HEK293T (cell line): ENCODE data around the gene KLHL26.
"Not testable (repeated sequence)": the region's sequence is repeated elsewhere in the genome, so short reads cannot be mapped to it uniquely, and the experiment has no call there.

ENCODE experiments used
- CTCF ChIA-PET: fragments of 350-600 bp; formaldehyde crosslinking; extraction: SDS; loops from one replicate; lab custom pipeline; 2021; ENCODE audit warnings: antibody characterized with exemption, inconsistent platforms; lab: Yijun Ruan, JAX
- POLR2A ChIA-PET: fragments of 350-600 bp; formaldehyde crosslinking; extraction: SDS; loops from one replicate; lab custom pipeline; 2020; ENCODE audit warnings: antibody characterized with exemption, inconsistent platforms; lab: Yijun Ruan, JAX
- DNase-seq: peaks from one replicate; pipeline ENCODE4 v3.0.0; 2012; ENCODE audit warnings: mixed read lengths; ENCODE audit errors: extremely low spot score
- ARNT ChIP-seq: fragments of 450-650 bp; IDR thresholded peaks from 2 replicates; pipeline ENCODE4 v1.6.1; 2017; ENCODE audit warnings: mild to moderate bottlenecking
- BHLHE40 ChIP-seq: fragments of 450-650 bp; IDR thresholded peaks from 2 replicates; pipeline ENCODE4 v1.6.1; 2016; ENCODE audit warnings: mild to moderate bottlenecking, moderate library complexity, borderline replicate concordance
- CTBP1 ChIP-seq: fragments of 450-650 bp; IDR thresholded peaks from 2 replicates; pipeline ENCODE4 v1.6.1; 2016; ENCODE audit warnings: borderline replicate concordance
- ELF4 ChIP-seq: fragments of 450-650 bp; IDR thresholded peaks from 2 replicates; pipeline ENCODE4 v1.6.1; 2017; ENCODE audit warnings: antibody characterized with exemption
- FOXA1 ChIP-seq: fragments of 450-650 bp; IDR thresholded peaks from 2 replicates; pipeline ENCODE4 v1.6.1; 2016; ENCODE audit warnings: mild to moderate bottlenecking
- FOXK2 ChIP-seq: fragments of 450-650 bp; IDR thresholded peaks from 2 replicates; pipeline ENCODE4 v1.6.1; 2016; ENCODE audit warnings: mild to moderate bottlenecking
- FOXM1 ChIP-seq: fragments of 450-650 bp; IDR thresholded peaks from 2 replicates; pipeline ENCODE4 v1.6.1; 2017; ENCODE audit warnings: mild to moderate bottlenecking, borderline replicate concordance
- HDGF ChIP-seq: fragments of 450-650 bp; IDR thresholded peaks from 2 replicates; pipeline ENCODE4 v1.6.1; 2017; ENCODE audit warnings: antibody characterized with exemption, borderline replicate concordance
- L3MBTL2 ChIP-seq: fragments of 450-650 bp; conservative IDR thresholded peaks from 2 replicates; pipeline ENCODE4 v1.6.1; 2016; ENCODE audit warnings: mild to moderate bottlenecking
- LEF1 ChIP-seq: fragments of 450-650 bp; IDR thresholded peaks from 2 replicates; pipeline ENCODE4 v1.6.1; 2017; ENCODE audit warnings: mild to moderate bottlenecking, borderline replicate concordance
- NFRKB ChIP-seq: fragments of 450-650 bp; IDR thresholded peaks from 2 replicates; pipeline ENCODE4 v1.6.1; 2016; ENCODE audit warnings: mild to moderate bottlenecking, moderate library complexity
- PKNOX1 ChIP-seq: fragments of 450-650 bp; IDR thresholded peaks from 2 replicates; pipeline ENCODE4 v1.6.1; 2016
- SP1 ChIP-seq: fragments of 450-650 bp; IDR thresholded peaks from 2 replicates; pipeline ENCODE4 v1.6.1; 2017
- SUZ12 ChIP-seq: fragments of 450-650 bp; IDR thresholded peaks from 2 replicates; pipeline ENCODE4 v1.6.1; 2016; ENCODE audit warnings: mild to moderate bottlenecking
- TARDBP ChIP-seq: fragments of 450-650 bp; IDR thresholded peaks from 2 replicates; pipeline ENCODE4 v1.6.1; 2016
- ZNF384 ChIP-seq: fragments of 450-650 bp; IDR thresholded peaks from 2 replicates; pipeline ENCODE4 v1.6.1; 2016

The KLHL26 gene

DNA sequence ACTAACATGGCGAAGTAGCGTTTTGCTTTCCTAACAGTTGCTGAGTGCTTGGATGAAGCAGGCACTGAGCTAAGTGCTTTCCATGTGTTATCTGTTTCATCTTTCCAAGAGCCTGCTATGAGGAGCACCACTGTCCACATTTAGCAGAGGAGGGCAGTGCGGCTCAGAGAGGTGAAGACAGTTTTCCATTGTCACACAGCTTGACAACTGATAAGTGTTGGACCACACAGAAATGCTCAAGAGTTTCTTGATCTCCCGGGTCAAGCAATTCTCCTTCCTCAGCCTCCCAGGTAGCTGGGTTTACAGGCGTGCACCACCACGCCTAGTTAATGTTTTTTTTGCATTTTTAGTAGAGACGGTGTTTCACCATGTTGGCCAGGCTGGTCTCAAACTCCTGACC, 39.9 kb downstream of the KLHL26 start:
- TF ChIP-seq ELF4 (no peak), SUZ12 (no peak), PKNOX1 (no peak)
- POLR2A ChIA-PET: no interaction called here
- CTCF ChIA-PET: interaction anchor here (1.7 kb wide), 1 partner anchor 88 kb away, joined by 6 read pairs; the partner anchor contains the start of gene REX1BD
- no peak for DNase-seq

DNA sequence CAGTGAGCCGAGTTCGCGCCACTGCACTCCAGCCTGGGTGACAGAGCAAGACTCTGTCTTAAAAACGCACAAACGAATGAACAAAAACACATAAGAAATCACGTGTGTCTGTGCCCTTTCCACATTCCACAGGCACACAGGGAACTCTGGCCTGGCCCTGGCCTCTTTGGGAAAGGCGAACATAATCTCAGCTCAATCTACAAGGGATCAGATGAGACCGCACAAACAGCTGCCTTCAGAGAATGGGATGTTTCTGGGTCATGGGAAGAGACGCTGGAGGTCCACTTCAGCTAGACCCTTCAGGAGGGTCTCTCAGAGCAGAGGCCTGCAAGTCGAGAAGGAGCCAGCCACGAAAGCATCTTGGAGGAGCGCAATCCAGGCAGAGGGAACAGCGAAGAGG, 40.3 kb downstream of the KLHL26 start:
- ChIA-PET CTCF (interaction anchor here (1.7 kb wide), 1 partner anchor 88 kb away, joined by 6 read pairs; the partner anchor contains the start of gene REX1BD), POLR2A (no interaction called here)
- DNase-seq: no peak
- TF ChIP-seq SP1: no peak
- no peak for TF ChIP-seq L3MBTL2
- TF ChIP-seq TARDBP: no peak
- TF ChIP-seq CTBP1: no peak
- TF ChIP-seq ARNT: no peak
- TF ChIP-seq ZNF384: no peak
- TF ChIP-seq ELF4: no peak
- no peak for TF ChIP-seq FOXK2
- no peak for TF ChIP-seq PKNOX1
- no peak for TF ChIP-seq LEF1
- no peak for TF ChIP-seq SUZ12
- TF ChIP-seq FOXM1: no peak
- TF ChIP-seq FOXA1: no peak

- POLR2A ChIA-PET, DNase-seq, CTCF ChIA-PET: not testable (repeated sequence)
Measured at GRCh38 chr19:18680148-18680547, 43.3 kb downstream of the KLHL26 start.

- no peak for TF ChIP-seq ZNF384
- ChIA-PET CTCF (no interaction called here), POLR2A (interaction anchor here (0.6 to 0.8 kb wide), 3 partner anchors 29 to 102 kb away, joined by 3 read pairs; no protein-coding TSS in a partner anchor)
- DNase-seq: no peak
Measured at GRCh38 chr19:18682807-18683108, 45.9 kb downstream of the KLHL26 start.

DNA sequence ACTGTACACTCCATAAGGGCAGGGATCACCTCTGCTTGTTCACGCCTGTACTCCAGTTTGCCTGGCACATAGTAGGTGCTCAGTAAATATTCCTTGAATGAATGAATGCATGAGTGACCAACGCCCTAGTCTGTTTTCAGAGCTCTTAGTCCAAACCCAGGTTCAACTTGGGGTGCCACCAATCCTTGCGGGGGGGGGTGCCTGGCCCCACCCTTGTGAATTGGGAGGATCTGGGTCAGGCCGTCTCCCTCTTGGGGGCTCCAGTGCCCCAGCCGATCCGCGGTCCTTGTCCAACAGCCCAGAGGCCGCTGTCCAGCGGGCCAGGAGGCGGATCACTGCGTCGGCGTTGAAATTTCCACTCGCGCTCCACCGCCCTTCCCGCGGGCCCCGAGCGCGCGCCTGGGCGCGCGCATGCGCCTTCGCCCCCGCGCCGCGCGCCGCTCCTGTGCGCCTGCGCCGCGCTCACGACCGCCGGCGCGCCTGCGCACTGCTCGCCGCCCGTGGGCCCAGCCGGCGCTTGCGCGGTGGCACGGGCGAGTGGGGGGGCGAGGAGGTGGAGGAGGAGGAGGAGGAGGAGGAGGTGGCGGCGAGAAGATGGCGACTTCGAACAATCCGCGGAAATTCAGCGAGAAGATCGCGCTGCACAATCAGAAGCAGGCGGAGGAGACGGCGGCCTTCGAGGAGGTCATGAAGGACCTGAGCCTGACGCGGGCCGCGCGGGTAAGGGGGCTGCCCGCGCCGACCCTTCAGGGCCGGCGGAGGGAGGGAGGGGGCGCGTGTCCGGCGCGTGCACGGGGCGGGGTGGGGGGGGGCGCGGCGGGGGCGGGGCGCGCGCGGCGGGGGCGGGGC, 46.5 kb downstream of the KLHL26 start, which contains the start of gene CRTC1:
TSS of gene CRTC1 (plus strand) at position 572 of the 849 bp plus-strand sequence. CDS start at position 595, 23 bp downstream.
- CTCF ChIA-PET: interaction anchor here (0.6 kb wide), 1 partner anchor 205 kb away, joined by 5 read pairs; no protein-coding TSS in a partner anchor
- no peak for TF ChIP-seq SP1
- no peak for TF ChIP-seq CTBP1
- TF ChIP-seq NFRKB: no peak
- no peak for TF ChIP-seq ELF4
- TF ChIP-seq FOXM1: peak; percentile 81
- TF ChIP-seq FOXA1: no peak
- no peak for TF ChIP-seq FOXK2
- no peak for TF ChIP-seq LEF1
- no peak for TF ChIP-seq HDGF
- TF ChIP-seq L3MBTL2: peak; percentile 44
- no peak for TF ChIP-seq SUZ12
- peak; percentile 100 for DNase-seq
- POLR2A ChIA-PET: interaction anchor here (0.8 kb wide), 2 partner anchors 58 to 103 kb away, joined by 3 read pairs; no protein-coding TSS in a partner anchor

- no peak for TF ChIP-seq ELF4
- TF ChIP-seq HDGF: no peak
- no peak for TF ChIP-seq TARDBP
- TF ChIP-seq ARNT: no peak
- no peak for TF ChIP-seq BHLHE40
- TF ChIP-seq CTBP1: no peak
- TF ChIP-seq FOXM1: no peak
- TF ChIP-seq LEF1: no peak
- no peak for TF ChIP-seq ZNF384
- no peak for TF ChIP-seq L3MBTL2
- no peak for TF ChIP-seq FOXK2
- TF ChIP-seq SUZ12: no peak
- TF ChIP-seq NFRKB: no peak
- no peak for TF ChIP-seq FOXA1
- no peak for TF ChIP-seq PKNOX1
- DNase-seq: no peak
- ChIA-PET POLR2A (interaction anchor here (1.2 kb wide), 1 partner anchor 148 kb away, joined by 4 read pairs; the partner anchor contains the start of gene UPF1), CTCF (no interaction called here)
Measured at GRCh38 chr19:18683958-18684641, 47.3 kb downstream of the KLHL26 start.

DNA sequence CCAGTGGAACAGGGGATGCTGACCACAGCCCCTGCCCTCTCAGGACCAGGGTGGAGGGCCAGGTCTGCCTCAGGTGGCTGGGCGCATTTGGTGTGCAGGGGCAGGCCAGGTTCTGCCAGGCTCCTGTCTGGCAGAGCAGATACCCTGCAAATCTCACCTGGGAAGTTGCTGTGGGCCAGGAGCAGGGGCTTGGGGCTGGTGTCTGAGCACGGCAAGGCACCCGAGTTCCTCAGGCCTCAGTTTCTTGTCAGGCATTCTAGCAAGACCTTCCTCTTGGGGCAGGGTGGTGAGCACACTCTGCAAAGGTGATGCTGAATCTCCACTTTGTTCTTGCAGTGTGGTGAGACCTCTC, 47.8 kb downstream of the KLHL26 start:
- ChIA-PET CTCF (no interaction called here), POLR2A (interaction anchor here (1.2 kb wide), 1 partner anchor 147 kb away, joined by 4 read pairs; the partner anchor contains the start of gene UPF1)
- no peak for DNase-seq
- TF ChIP-seq FOXM1 (no peak), SP1 (no peak), FOXK2 (no peak), L3MBTL2 (no peak), ELF4 (no peak)
